GM12891 (cell line): ENCODE measurements around the gene KLKB1.

Experiments
- PAX5 ChIP-seq: IDR thresholded peaks from 2 replicates; pipeline ENCODE4 v1.6.1; 2011; ENCODE audit warnings: low read length, moderate library complexity, mild to moderate bottlenecking; ENCODE audit not compliant: insufficient read depth, severe bottlenecking
- POLR2A ChIP-seq: IDR thresholded peaks from 2 replicates; pipeline ENCODE4 v1.6.1; 2011; ENCODE audit warnings: low read depth, low read length, control low read depth
- POLR2AphosphoS5 ChIP-seq: IDR thresholded peaks from 2 replicates; pipeline ENCODE4 v1.6.1; 2011; ENCODE audit warnings: low read depth, low read length, control low read depth
- POU2F2 ChIP-seq: IDR thresholded peaks from 2 replicates; pipeline ENCODE4 v1.6.1; 2011; ENCODE audit warnings: low read depth, mild to moderate bottlenecking, control low read depth, low read length, moderate library complexity
- SPI1 ChIP-seq: IDR thresholded peaks from 2 replicates; pipeline ENCODE4 v1.6.1; 2011; ENCODE audit warnings: low read depth, low read length, control low read depth
- TAF1 ChIP-seq: IDR thresholded peaks from 2 replicates; pipeline ENCODE4 v1.6.1; 2011; ENCODE audit warnings: low read depth, low read length, control low read depth

- no peak for TF ChIP-seq POLR2AphosphoS5
- no peak for TF ChIP-seq POLR2A
- no peak for TF ChIP-seq TAF1
- TF ChIP-seq SPI1: no peak
- TF ChIP-seq POU2F2: no peak
- no peak for TF ChIP-seq PAX5
These were observed 77.7 kb downstream of the KLKB1 start for GRCh38 chr4:186304866-186305505.
